IMR-90 (cell line): ENCODE results near the gene PDCD2L. TPM values are rescaled to one million over a fixed set of nuclear protein-coding genes. Genes with fewer than 3 reads are reported as not detected.

ENCODE experiments used
- ATAC-seq: fragments of 200-7000 bp; cut with Tn5 transposase; 2 replicates; pipeline ENCODE4 v1.9.1; 2020; ENCODE audit warnings: low read depth, mild to moderate bottlenecking, moderate library complexity
- BruUV-seq: library from RNA; stranded (reverse); fragments of 400-500 nt; replicated peaks from 2 replicates; lab custom pipeline; 2021; lab: Mats Ljungman, UMichigan
- CTCF ChIA-PET: fragments of 300-600 bp; formaldehyde crosslinking; extraction: SDS; loops from one replicate; lab custom pipeline; 2021; ENCODE audit warnings: antibody characterized with exemption; lab: Yijun Ruan, JAX
- POLR2A ChIA-PET: fragments of 300-600 bp; sonication (Branson Sonifier 250); formaldehyde crosslinking; loops from one replicate; lab custom pipeline; 2022; ENCODE audit warnings: antibody characterized with exemption; ENCODE audit not compliant: unreplicated experiment; lab: Charles Lee
- DNase-seq: peaks from one replicate; pipeline ENCODE4 v3.0.0; 2013
- H2AFZ ChIP-seq: replicated peaks from 2 replicates; pipeline ENCODE3; 2013; ENCODE audit warnings: low read length, mild to moderate bottlenecking; ENCODE audit not compliant: poor library complexity
- H2AK5ac ChIP-seq: 2 replicates; pipeline ENCODE4 v1.6.1; 2013; ENCODE audit warnings: low read depth, low read length, inconsistent platforms
- H2AK9ac ChIP-seq: replicated peaks from 2 replicates; pipeline ENCODE3; 2013; ENCODE audit warnings: mild to moderate bottlenecking, low read depth, low read length, moderate library complexity; ENCODE audit not compliant: poor library complexity
- H2BK120ac ChIP-seq: 2 replicates; pipeline ENCODE4 v1.6.1; 2013; ENCODE audit warnings: low read depth, low read length, inconsistent platforms
- H2BK15ac ChIP-seq: 3 replicates; pipeline ENCODE4 v1.6.1; 2013; ENCODE audit warnings: low read depth, low read length, inconsistent platforms
- H2BK20ac ChIP-seq: 2 replicates; pipeline ENCODE4 v1.6.1; 2013; ENCODE audit warnings: low read depth, mild to moderate bottlenecking, inconsistent platforms, low read length, moderate library complexity
- H2BK5ac ChIP-seq: 2 replicates; pipeline ENCODE4 v1.6.1; 2013; ENCODE audit warnings: mild to moderate bottlenecking, low read depth, low read length, inconsistent platforms; ENCODE audit not compliant: poor library complexity, severe bottlenecking
- H3K14ac ChIP-seq: replicated peaks from 2 replicates; pipeline ENCODE4 v1.6.1; 2013; ENCODE audit warnings: low read depth, low read length, inconsistent platforms
- H3K18ac ChIP-seq: 2 replicates; pipeline ENCODE4 v1.6.1; 2013; ENCODE audit warnings: low read depth, low read length, control low read depth
- H3K23ac ChIP-seq: 2 replicates; pipeline ENCODE4 v1.6.1; 2013; ENCODE audit warnings: low read depth, low read length, inconsistent platforms
- H3K27ac ChIP-seq: 2 replicates; pipeline ENCODE4 v1.5.1; 2013; ENCODE audit warnings: mild to moderate bottlenecking, control low read depth, low read length; ENCODE audit not compliant: insufficient read depth
- H3K27me3 ChIP-seq: 2 replicates; pipeline ENCODE4 v1.6.1; 2013; ENCODE audit warnings: low read length; ENCODE audit not compliant: control insufficient read depth, insufficient read depth
- H3K36me3 ChIP-seq: 2 replicates; pipeline ENCODE4 v1.6.1; 2013; ENCODE audit warnings: low read length, mixed read lengths; ENCODE audit not compliant: control insufficient read depth, insufficient read depth
- H3K4ac ChIP-seq: 2 replicates; pipeline ENCODE4 v1.6.1; 2013; ENCODE audit warnings: low read depth, low read length, inconsistent platforms
- H3K4me1 ChIP-seq: 2 replicates; pipeline ENCODE4 v1.6.1; 2013; ENCODE audit warnings: low read length, mixed read lengths; ENCODE audit not compliant: control insufficient read depth, insufficient read depth
- H3K4me2 ChIP-seq: 2 replicates; pipeline ENCODE4 v1.6.1; 2013; ENCODE audit warnings: low read depth, mild to moderate bottlenecking, control low read depth, low read length, moderate library complexity
- H3K4me3 ChIP-seq: 2 replicates; pipeline ENCODE4 v1.5.1; 2013; ENCODE audit warnings: low read depth, mild to moderate bottlenecking, control low read depth, low read length, moderate library complexity; ENCODE audit not compliant: insufficient read depth
- H3K56ac ChIP-seq: 2 replicates; pipeline ENCODE4 v1.6.1; 2013; ENCODE audit warnings: low read length, inconsistent platforms; ENCODE audit not compliant: insufficient read depth; ENCODE audit errors: extremely low read depth
- H3K79me1 ChIP-seq, 2 experiments: 2 replicates each; pipeline ENCODE4 v1.6.1; 2013; ENCODE audit warnings: low read length in 2 of 2, inconsistent platforms in 1 of 2, low read depth in 1 of 2
- H3K9ac ChIP-seq: 2 replicates; pipeline ENCODE4 v1.6.1; 2013; ENCODE audit warnings: low read depth, low read length, control low read depth
- H3K9me1 ChIP-seq: 2 replicates; pipeline ENCODE4 v1.6.1; 2013; ENCODE audit warnings: low read length, inconsistent platforms; ENCODE audit not compliant: insufficient read depth
- H3K9me3 ChIP-seq: 2 replicates; pipeline ENCODE4 v1.6.1; 2013; ENCODE audit warnings: low read length; ENCODE audit not compliant: control insufficient read depth, insufficient read depth
- H4K20me1 ChIP-seq: 2 replicates; pipeline ENCODE4 v1.6.1; 2013; ENCODE audit warnings: low read length, inconsistent platforms; ENCODE audit not compliant: insufficient read depth
- H4K5ac ChIP-seq: 2 replicates; pipeline ENCODE4 v1.6.1; 2013; ENCODE audit warnings: mild to moderate bottlenecking, low read depth, low read length, control low read depth
- H4K8ac ChIP-seq, 2 experiments: 2 replicates each; pipeline ENCODE4 v1.6.1; 2013; ENCODE audit warnings: low read depth in 2 of 2, low read length in 2 of 2, control low read depth in 1 of 2, inconsistent platforms in 1 of 2
- H4K91ac ChIP-seq: 2 replicates; pipeline ENCODE4 v1.6.1; 2013; ENCODE audit warnings: low read depth, low read length, inconsistent platforms; ENCODE audit not compliant: insufficient read depth
- BHLHE40 ChIP-seq: fragments of 150-350 bp; IDR thresholded peaks from 2 replicates; pipeline ENCODE4 v1.6.1; 2016; ENCODE audit warnings: mild to moderate bottlenecking, low read depth, low read length
- CEBPB ChIP-seq: IDR thresholded peaks from 2 replicates; pipeline ENCODE4 v1.6.1; 2012; ENCODE audit warnings: low read depth, low read length, improper control_type of control experiment
- CHD1 ChIP-seq: IDR thresholded peaks from 2 replicates; pipeline ENCODE4 v1.6.1; 2012; ENCODE audit warnings: low read depth, low read length, improper control_type of control experiment
- CTCF ChIP-seq: conservative IDR thresholded peaks from 2 replicates; pipeline ENCODE4 v1.5.1; 2012; ENCODE audit warnings: mild to moderate bottlenecking, low read depth, low read length, improper control_type of control experiment
- ELK1 ChIP-seq: fragments of 150-350 bp; IDR thresholded peaks from 2 replicates; pipeline ENCODE4 v1.6.1; 2016; ENCODE audit warnings: low read depth, mild to moderate bottlenecking, low read length, moderate library complexity, borderline replicate concordance
- FOS ChIP-seq: fragments of 150-350 bp; IDR thresholded peaks from 2 replicates; pipeline ENCODE4 v1.6.1; 2016; ENCODE audit warnings: low read depth, low read length
- MAFK ChIP-seq: IDR thresholded peaks from 2 replicates; pipeline ENCODE4 v1.6.1; 2012; ENCODE audit warnings: low read depth, low read length, improper control_type of control experiment
- MAZ ChIP-seq: IDR thresholded peaks from 2 replicates; pipeline ENCODE4 v1.6.1; 2012; ENCODE audit warnings: low read depth, mild to moderate bottlenecking, low read length, improper control_type of control experiment, moderate library complexity, borderline replicate concordance
- MXI1 ChIP-seq: IDR thresholded peaks from 2 replicates; pipeline ENCODE4 v1.6.1; 2012; ENCODE audit warnings: low read depth, mild to moderate bottlenecking, low read length, moderate library complexity, borderline replicate concordance
- NFE2L2 ChIP-seq: fragments of 150-350 bp; IDR thresholded peaks from 2 replicates; pipeline ENCODE4 v1.6.1; 2016; ENCODE audit warnings: low read depth, mild to moderate bottlenecking, low read length
- POLR2A ChIP-seq: IDR thresholded peaks from 2 replicates; pipeline ENCODE4 v1.6.1; 2012; ENCODE audit warnings: mild to moderate bottlenecking, low read depth, low read length
- RAD21 ChIP-seq: IDR thresholded peaks from 2 replicates; pipeline ENCODE4 v1.6.1; 2012; ENCODE audit warnings: low read length, improper control_type of control experiment
- RCOR1 ChIP-seq: IDR thresholded peaks from 2 replicates; pipeline ENCODE4 v1.6.1; 2012; ENCODE audit warnings: mild to moderate bottlenecking, low read length, improper control_type of control experiment; ENCODE audit not compliant: insufficient replicate concordance
- RFX5 ChIP-seq: IDR thresholded peaks from 2 replicates; pipeline ENCODE4 v1.8.0; 2012; ENCODE audit warnings: low read depth, mild to moderate bottlenecking, low read length, moderate library complexity
- SMC3 ChIP-seq: fragments of 150-350 bp; IDR thresholded peaks from 2 replicates; pipeline ENCODE4 v1.6.1; 2016; ENCODE audit warnings: low read depth, mild to moderate bottlenecking, antibody characterized with exemption, low read length, moderate library complexity
- USF2 ChIP-seq: fragments of 150-350 bp; IDR thresholded peaks from 2 replicates; pipeline ENCODE4 v1.6.1; 2017; ENCODE audit warnings: mild to moderate bottlenecking, antibody characterized with exemption, low read length, low read depth
- WGBS, 2 experiments: methylation state at CpG; one replicate each; pipeline versions ENCODE4 v1.1.5 to v1.1.7; 2013; ENCODE audit warnings: missing lambda C conversion rate in 2 of 2; ENCODE audit not compliant: insufficient read length in 1 of 2; ENCODE audit errors: extremely low coverage in 2 of 2; 5-methylcytosine and 5-hydroxymethylcytosine counted together
- dilution Hi-C: fragments of 300-500 bp; cut with HindIII; formaldehyde crosslinking; loops from one replicate; pipeline ENCODE4 v1.14.3; 2018; ENCODE audit warnings: low sequenced_read_pairs; ENCODE audit not compliant: unreplicated experiment
- in situ Hi-C: fragments of 300-500 bp; cut with MboI; formaldehyde crosslinking; loops from 3 replicates; pipeline ENCODE4 v1.14.3; 2019; ENCODE audit warnings: low sequenced_read_pairs, inconsistent platforms, mixed read lengths
- intact Hi-C: fragments of 100-400 bp; cut with micrococcal nuclease; formaldehyde crosslinking; loops from 2 replicates; pipeline ENCODE4 v1.10.0; 2022
- polyA plus RNA-seq, 3 experiments: library from polyadenylated mRNA; depleted of rRNA; stranded (reverse); fragments of >200 nt; gene quantifications; 2 replicates each; pipeline ENCODE4 v1.2.3, GENCODE V29; 2012; ENCODE audit warnings: low replicate concordance in 1 of 3
- total RNA-seq: library from RNA; depleted of rRNA; stranded (reverse); fragments of >200 nt; gene quantifications from 2 replicates; pipeline ENCODE4 v1.2.3, GENCODE V29; 2012

The PDCD2L gene
- total and polyA plus RNA-seq, 2 of the 4 experiments (the other 2 are of a cell fraction), result 10.6 to 13.0 TPM

GRCh38 chr19:34402074-34402600 lies 2.1 kb upstream of the PDCD2L start:
- ATAC-seq, result no peak
- no peak overlapping the region for H3K56ac ChIP-seq

More at GRCh38 chr19:34402074-34402600, 2.1 kb upstream of the PDCD2L start:
- Histone ChIP-seq H3K36me3 (peaks cover 33% of the 10 kb centered on the region), H3K9ac (no peak overlapping the region), H3K27me3 (no peaks in the 10 kb centered on the region), H3K9me1 (no peaks in the 10 kb centered on the region; the same call in 1 of the 2 replicates), H4K91ac (no peak overlapping the region), H3K18ac (no peak overlapping the region), H3K27ac (no peak overlapping the region), H3K4me3 (no peak overlapping the region), H4K8ac (no peak overlapping the region), H2AK5ac (no peak overlapping the region), H4K5ac (no peak overlapping the region), H3K4me2 (no peak overlapping the region), H2BK120ac (no peak overlapping the region), H4K20me1 (no peaks in the 10 kb centered on the region), H2BK15ac (no peak overlapping the region), H2AFZ (no peak overlapping the region), H3K23ac (no peak overlapping the region), H3K14ac (no peak overlapping the region), H3K4me1 (peaks cover 2% of the 10 kb centered on the region; the same call in 1 of the 2 replicates), H3K9me3 (no peaks in the 10 kb centered on the region), H3K4ac (no peak overlapping the region), H2BK5ac (no peak overlapping the region), H2BK20ac (no peak overlapping the region), H2AK9ac (no peak overlapping the region), H3K79me1 (peaks cover 3 to 12% of the 10 kb centered on the region in 2 experiments; a peak in 2 of 4 replicates)
- no peak for DNase-seq
- in situ Hi-C loops, result no loop called here
- WGBS, 2 experiments, result 80% methylated on average over 1 of the region's 8 CpGs; no CpG with 5 or more reads in 1 of the 2 experiments
- no peak for TF ChIP-seq BHLHE40
- no peak for TF ChIP-seq MAZ
- TF ChIP-seq RFX5, result no peak
- TF ChIP-seq CEBPB, result no peak
- TF ChIP-seq USF2, result no peak
- TF ChIP-seq SMC3, result no peak
- TF ChIP-seq RCOR1, result no peak
- no peak for TF ChIP-seq MAFK
- no peak for TF ChIP-seq MXI1
- TF ChIP-seq CHD1, result no peak
- no peak for TF ChIP-seq POLR2A
- TF ChIP-seq RAD21, result no peak
- TF ChIP-seq NFE2L2, result no peak
- TF ChIP-seq ELK1, result no peak
- no peak for TF ChIP-seq FOS
- TF ChIP-seq CTCF, result no peak
- ChIA-PET CTCF (no interaction called here), POLR2A (no interaction called here)
- intact Hi-C loops, result loop anchor here (5.0 kb wide), 1 partner anchor 35 kb away; the partner anchor contains the start of gene GPI
- BruUV-seq, result no TSS peak
- dilution Hi-C loops, result no loop called here
